DOHH2 (cell line): Measurements from ENCODE around the gene RASA3.

Experiments used
- H3F3A ChIP-seq: fragments of 200-600 bp; sonication (generic), shearing (Covaris generic); 2 replicates; pipeline ENCODE4 v1.6.0; 2016; ENCODE audit warnings: antibody characterized with exemption, mild to moderate bottlenecking; ENCODE audit not compliant: control insufficient read depth, insufficient read depth
- H3K27ac ChIP-seq: fragments of 200-600 bp; sonication (generic); 2 replicates; pipeline ENCODE4 v1.5.1; 2014; ENCODE audit warnings: low read depth, mild to moderate bottlenecking, low read length, moderate library complexity
- H3K27me3 ChIP-seq: fragments of 200-600 bp; sonication (generic); 2 replicates; pipeline ENCODE4 v1.6.1; 2014; ENCODE audit warnings: mild to moderate bottlenecking, low read length, mixed read lengths; ENCODE audit not compliant: control insufficient read depth
- H3K36me3 ChIP-seq: fragments of 200-600 bp; sonication (generic); 2 replicates; pipeline ENCODE4 v1.6.1; 2014; ENCODE audit warnings: mild to moderate bottlenecking, low read length, moderate library complexity, mixed read lengths; ENCODE audit not compliant: control insufficient read depth
- H3K4me1 ChIP-seq: fragments of 200-600 bp; sonication (generic); 2 replicates; pipeline ENCODE4 v1.6.1; 2014; ENCODE audit warnings: mild to moderate bottlenecking, low read length, mixed read lengths; ENCODE audit not compliant: control insufficient read depth
- H3K4me2 ChIP-seq: fragments of 200-600 bp; sonication (generic); 2 replicates; pipeline ENCODE4 v1.6.0; 2014; ENCODE audit warnings: mild to moderate bottlenecking, low read length, moderate library complexity
- H3K4me3 ChIP-seq: fragments of 200-600 bp; sonication (generic); 2 replicates; pipeline ENCODE4 v1.5.1; 2014; ENCODE audit warnings: mild to moderate bottlenecking, low read length, mixed read lengths
- H3K79me2 ChIP-seq: fragments of 200-600 bp; sonication (generic); 2 replicates; pipeline ENCODE4 v1.6.1; 2014; ENCODE audit warnings: mild to moderate bottlenecking, low read length, mixed read lengths; ENCODE audit not compliant: control insufficient read depth
- H3K9me2 ChIP-seq: fragments of 200-600 bp; sonication (generic); replicated peaks from 2 replicates; pipeline ENCODE4 v1.6.1; 2014; ENCODE audit warnings: mild to moderate bottlenecking, low read length, mixed read lengths; ENCODE audit not compliant: control insufficient read depth
- H3K9me3 ChIP-seq: fragments of 200-600 bp; sonication (generic); 2 replicates; pipeline ENCODE4 v1.6.1; 2014; ENCODE audit warnings: antibody characterized with exemption, low read length, mixed read lengths; ENCODE audit not compliant: control insufficient read depth, insufficient read depth
- H4K20me1 ChIP-seq: fragments of 200-600 bp; sonication (generic); 2 replicates; pipeline ENCODE4 v1.6.0; 2014; ENCODE audit warnings: low read depth, mild to moderate bottlenecking, antibody characterized with exemption, low read length, moderate library complexity; ENCODE audit not compliant: control insufficient read depth, insufficient read depth
- EZH2phosphoT487 ChIP-seq: fragments of 200-600 bp; sonication (generic); IDR thresholded peaks from 2 replicates; pipeline ENCODE4 v1.6.1; 2017; ENCODE audit warnings: borderline replicate concordance, mild to moderate bottlenecking, antibody characterized with exemption, low read length, moderate library complexity, mixed read lengths
- TF ChIP-seq, protein P1 (sequence below): fragments of 200-600 bp; sonication (generic); IDR thresholded peaks from one replicate; pipeline ENCODE4 v1.5.1; 2014; ENCODE audit warnings: antibody characterized with exemption, mild to moderate bottlenecking, low read depth, low read length; ENCODE audit not compliant: poor library complexity, severe bottlenecking

RASA3 gene

DNA sequence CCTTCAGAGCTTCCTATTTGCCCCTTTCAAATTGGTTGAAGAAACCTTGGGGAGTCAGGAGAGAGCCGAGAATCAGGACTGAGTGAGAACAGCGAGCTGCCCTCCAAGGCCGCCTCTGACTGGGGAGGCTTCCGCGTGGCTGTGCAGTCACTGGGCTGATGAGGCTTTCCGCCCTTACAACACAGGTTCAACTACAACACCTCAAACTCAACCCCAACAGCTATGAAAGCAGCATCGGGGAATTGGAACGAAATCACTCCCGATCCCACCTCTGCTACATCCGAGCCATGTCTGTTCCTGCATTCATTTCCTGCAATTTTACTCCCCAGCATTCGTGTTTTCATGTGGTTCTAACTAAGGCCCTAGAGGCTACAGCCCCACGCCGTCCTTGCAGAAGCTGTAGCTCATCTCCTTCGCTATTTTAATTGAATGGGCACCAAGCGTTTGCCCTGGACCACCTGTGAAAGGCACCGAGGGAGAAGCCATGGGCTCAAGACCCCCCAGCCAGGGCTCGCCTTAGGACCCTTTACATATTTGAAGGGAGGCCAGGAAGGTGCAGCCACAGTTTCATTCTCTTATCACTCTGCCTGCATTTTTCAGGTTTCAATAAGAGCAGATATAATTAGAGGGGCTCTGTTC is 12.3 kb upstream of the RASA3 start:
- Histone ChIP-seq H3K4me2 (0 out of 2 replicates have a peak overlapping the region, but pooled peaks have one; percentile 6), H3K27ac (no peak overlapping the region), H3K9me2 (no peaks in the 10 kb centered on the region), H3K4me3 (no peak overlapping the region), H3K79me2 (no peaks in the 10 kb centered on the region), H3K36me3 (no peaks in the 10 kb centered on the region), H3K4me1 (peaks cover 63% of the 10 kb centered on the region), H3K27me3 (peaks cover 16% of the 10 kb centered on the region), H4K20me1 (no peaks in the 10 kb centered on the region), H3F3A (peaks cover 8% of the 10 kb centered on the region; the same call in 1 of the 2 replicates), H3K9me3 (no peaks in the 10 kb centered on the region)
- TF ChIP-seq, protein P1, sequence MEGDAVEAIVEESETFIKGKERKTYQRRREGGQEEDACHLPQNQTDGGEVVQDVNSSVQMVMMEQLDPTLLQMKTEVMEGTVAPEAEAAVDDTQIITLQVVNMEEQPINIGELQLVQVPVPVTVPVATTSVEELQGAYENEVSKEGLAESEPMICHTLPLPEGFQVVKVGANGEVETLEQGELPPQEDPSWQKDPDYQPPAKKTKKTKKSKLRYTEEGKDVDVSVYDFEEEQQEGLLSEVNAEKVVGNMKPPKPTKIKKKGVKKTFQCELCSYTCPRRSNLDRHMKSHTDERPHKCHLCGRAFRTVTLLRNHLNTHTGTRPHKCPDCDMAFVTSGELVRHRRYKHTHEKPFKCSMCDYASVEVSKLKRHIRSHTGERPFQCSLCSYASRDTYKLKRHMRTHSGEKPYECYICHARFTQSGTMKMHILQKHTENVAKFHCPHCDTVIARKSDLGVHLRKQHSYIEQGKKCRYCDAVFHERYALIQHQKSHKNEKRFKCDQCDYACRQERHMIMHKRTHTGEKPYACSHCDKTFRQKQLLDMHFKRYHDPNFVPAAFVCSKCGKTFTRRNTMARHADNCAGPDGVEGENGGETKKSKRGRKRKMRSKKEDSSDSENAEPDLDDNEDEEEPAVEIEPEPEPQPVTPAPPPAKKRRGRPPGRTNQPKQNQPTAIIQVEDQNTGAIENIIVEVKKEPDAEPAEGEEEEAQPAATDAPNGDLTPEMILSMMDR: no peak
- TF ChIP-seq EZH2phosphoT487: no peak

DNA sequence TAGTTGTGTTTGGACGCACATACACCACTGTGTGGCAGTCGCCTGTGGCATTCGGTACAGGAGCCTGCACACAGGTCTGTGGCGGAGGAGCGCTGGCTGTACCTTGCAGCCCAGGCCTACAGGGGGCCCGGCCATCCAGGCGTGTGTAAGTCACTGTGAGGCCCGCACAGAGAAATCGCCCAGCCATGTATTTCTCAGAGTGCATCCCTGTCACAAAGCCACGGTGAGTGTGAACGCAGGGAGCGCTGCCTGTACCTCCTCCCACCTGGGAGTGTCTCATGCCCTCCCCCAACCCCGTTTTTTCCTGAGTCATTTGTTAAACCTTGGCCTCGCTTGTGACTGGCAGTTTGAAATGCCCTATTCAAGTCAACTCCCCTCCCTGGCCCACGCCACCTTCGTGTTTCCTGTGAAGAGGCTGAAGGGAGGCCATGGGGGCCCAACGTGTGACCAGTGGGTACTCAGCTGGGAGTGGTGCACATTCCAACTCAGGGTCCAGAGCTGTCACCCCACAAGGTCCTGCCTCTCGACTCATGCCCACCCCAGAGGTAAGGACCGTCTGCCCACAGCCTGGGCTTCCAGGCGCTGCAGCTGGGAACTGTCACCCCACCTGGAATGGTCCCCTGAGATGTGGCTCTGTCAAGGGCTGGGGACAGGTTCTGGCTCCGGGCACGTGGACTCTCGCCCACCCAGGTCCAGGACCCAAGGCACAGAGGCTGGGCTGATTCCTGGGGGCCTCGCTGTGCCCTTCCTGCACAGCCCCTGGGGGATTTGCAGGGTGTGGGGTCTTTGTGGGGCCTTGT is 11.6 kb upstream of the RASA3 start:
- Histone ChIP-seq H3K4me2 (peak overlapping the region; percentile 74), H3K36me3 (no peaks in the 10 kb centered on the region)

DNA sequence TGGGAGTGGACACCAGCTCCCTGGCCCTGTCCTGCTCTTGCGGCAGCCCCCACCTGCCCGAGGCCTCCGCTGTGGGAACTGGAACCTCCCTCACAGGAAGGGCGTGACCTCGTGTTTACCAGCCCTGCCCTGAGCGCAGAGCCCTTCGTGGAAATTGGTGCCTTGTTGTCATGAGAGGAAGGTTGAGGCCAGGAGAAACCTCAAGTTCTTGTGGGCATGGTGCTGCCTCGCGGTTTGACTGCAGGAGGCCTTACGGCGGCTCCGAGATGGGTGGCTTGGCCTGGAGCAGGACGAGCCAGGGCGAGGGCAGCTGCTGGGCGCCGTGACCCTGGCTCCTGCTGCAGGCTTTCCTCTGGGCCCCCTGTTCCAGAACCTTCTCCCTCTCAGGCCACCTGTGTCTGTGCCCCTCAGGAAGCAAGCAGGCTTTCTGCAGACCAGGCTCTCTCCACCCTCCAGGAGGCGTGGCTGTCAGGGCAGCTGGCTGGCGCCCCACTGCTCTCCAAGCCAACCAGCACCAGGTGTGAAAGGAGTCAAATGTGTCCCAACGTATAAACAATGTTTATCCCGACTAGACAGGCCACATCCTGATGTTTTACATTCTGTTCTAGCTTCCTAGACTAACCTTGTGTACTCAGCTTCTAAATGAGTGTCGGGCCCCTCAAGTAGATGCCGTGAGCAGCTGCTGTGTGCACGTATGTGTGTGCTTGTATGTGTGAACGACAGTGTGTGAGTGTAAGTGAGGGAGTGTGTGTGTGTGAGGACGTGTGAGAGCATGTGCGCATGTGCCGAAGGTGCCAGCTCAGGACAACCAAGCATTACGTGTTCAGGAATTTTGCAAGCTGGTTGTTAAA is 10.4 kb upstream of the RASA3 start:
- Histone ChIP-seq H3K9me3 (no peaks in the 10 kb centered on the region), H3K36me3 (no peaks in the 10 kb centered on the region), H4K20me1 (no peaks in the 10 kb centered on the region), H3F3A (peaks cover 8% of the 10 kb centered on the region; the same call in 1 of the 2 replicates), H3K4me3 (peak overlapping the region; percentile 49), H3K79me2 (no peaks in the 10 kb centered on the region), H3K4me1 (peaks cover 54% of the 10 kb centered on the region), H3K27ac (peak overlapping the region; percentile 65), H3K4me2 (peak overlapping the region; percentile 74), H3K9me2 (no peaks in the 10 kb centered on the region), H3K27me3 (peaks cover 16% of the 10 kb centered on the region)
- TF ChIP-seq EZH2phosphoT487: no peak
- TF ChIP-seq, protein P1: no peak

More for the DNA sequence above, 11.6 kb upstream of the RASA3 start:
- TF ChIP-seq EZH2phosphoT487: no peak
- TF ChIP-seq, protein P1: peak; percentile 58
- Histone ChIP-seq H3F3A (peaks cover 8% of the 10 kb centered on the region; the same call in 1 of the 2 replicates), H3K9me2 (no peaks in the 10 kb centered on the region), H3K79me2 (no peaks in the 10 kb centered on the region), H3K9me3 (no peaks in the 10 kb centered on the region), H3K4me3 (peak overlapping the region; percentile 49), H3K27me3 (peaks cover 16% of the 10 kb centered on the region), H3K4me1 (peaks cover 63% of the 10 kb centered on the region), H3K27ac (peak overlapping the region; percentile 65), H4K20me1 (no peaks in the 10 kb centered on the region)
